ENCODE data around the gene FCRL2. TPM values are rescaled to one million over a fixed set of nuclear protein-coding genes. Genes with fewer than 3 reads are reported as not detected.

FCRL2 gene
- total RNA-seq, 3 donors from 2014 or later: 0.51 to 1.4 (median 1.0) TPM

GRCh38 chr1:157732755-157733154 is 44.2 kb downstream of the FCRL2 start:
- no peak for ATAC-seq
- intact Hi-C loops (cut with DNase I, micrococcal nuclease): no loop called here
- Histone ChIP-seq H3K9me3 (no peaks in the 10 kb centered on the region), H3K36me3 (ENCODE audit: low read depth) (no peaks in the 10 kb centered on the region), H3K4me3 (no peak overlapping the region), H3K4me1 (ENCODE audit: low read depth) (no peaks in the 10 kb centered on the region)
- TF ChIP-seq CTCF (IDR thresholded peaks at IDR 0.05): no peak
- DNase-seq: no peak

- ATAC-seq (no peak), DNase-seq (peak in 1 of 3 donors; percentile 32)
- H3K36me3 ChIP-seq (ENCODE audit: low read depth): no peaks in the 10 kb centered on the region
Observed at GRCh38 chr1:157725221-157725577, 51.7 kb downstream of the FCRL2 start.

GRCh38 chr1:157724537-157725220 is 52.3 kb downstream of the FCRL2 start:
- H3K4me1 ChIP-seq (ENCODE audit: low read depth): no peaks in the 10 kb centered on the region
- TF ChIP-seq CTCF (IDR thresholded peaks at IDR 0.05): no peak
- DNase-seq: no peak
- peaks cover 16% of the 10 kb centered on the region for H3K9me3 ChIP-seq
- H3K4me3 ChIP-seq: no peak overlapping the region
- no peaks in the 10 kb centered on the region for H3K36me3 ChIP-seq (ENCODE audit: low read depth)
- no peak for ATAC-seq
- intact Hi-C loops (cut with DNase I, micrococcal nuclease): no loop called here

More at GRCh38 chr1:157725221-157725577, 51.7 kb downstream of the FCRL2 start:
- Histone ChIP-seq H3K4me3 (no peak overlapping the region), H3K9me3 (peaks cover 16% of the 10 kb centered on the region), H3K4me1 (ENCODE audit: low read depth) (no peaks in the 10 kb centered on the region)
- TF ChIP-seq CTCF (IDR thresholded peaks at IDR 0.05): no peak
- intact Hi-C loops (cut with DNase I, micrococcal nuclease): no loop called here

- no peak for DNase-seq
- intact Hi-C loops (cut with DNase I, micrococcal nuclease): no loop called here
- no peak for TF ChIP-seq CTCF (IDR thresholded peaks at IDR 0.05)
Observed at GRCh38 chr1:157723157-157723556, 53.8 kb downstream of the FCRL2 start.

GRCh38 chr1:157721985-157722384 is 54.9 kb downstream of the FCRL2 start:
- no peaks in the 10 kb centered on the region for H3K4me1 ChIP-seq (ENCODE audit: low read depth)
- intact Hi-C loops (cut with DNase I, micrococcal nuclease): no loop called here
- DNase-seq (no peak), ATAC-seq (no peak)
- no peaks in the 10 kb centered on the region for H3K36me3 ChIP-seq (ENCODE audit: low read depth)
- TF ChIP-seq CTCF (IDR thresholded peaks at IDR 0.05): no peak
- H3K4me3 ChIP-seq: no peak overlapping the region
- peaks cover 16% of the 10 kb centered on the region for H3K9me3 ChIP-seq

More at GRCh38 chr1:157723157-157723556, 53.8 kb downstream of the FCRL2 start:
- peaks cover 16% of the 10 kb centered on the region for H3K9me3 ChIP-seq
- no peak for ATAC-seq
- H3K4me3 ChIP-seq: no peak overlapping the region
- no peaks in the 10 kb centered on the region for H3K36me3 ChIP-seq (ENCODE audit: low read depth)
- H3K4me1 ChIP-seq (ENCODE audit: low read depth): no peaks in the 10 kb centered on the region
